Ureter (tissue), 1 donor: ENCODE data around the gene ATOX1. TPM values are rescaled to one million over a fixed set of nuclear protein-coding genes. Genes with fewer than 3 reads are reported as not detected.
"Not testable (repeated sequence)": the region's sequence is repeated elsewhere in the genome, so short reads cannot be mapped to it uniquely, and the experiment has no call there.

Experiments used
- DNase-seq: peaks from one replicate; pipeline ENCODE4 v3.0.0-alpha.2; 2020; ENCODE audit warnings: low spot score
- total RNA-seq: library from RNA; stranded (reverse); gene quantifications from one replicate; pipeline ENCODE4 v1.2.4, GENCODE V29; 2023
- donor health status: DM: yes; HTN: yes; CAD: no.

ATOX1 gene
- total RNA-seq, 1 donor from 2014 or later, result 88.6 TPM

DNA sequence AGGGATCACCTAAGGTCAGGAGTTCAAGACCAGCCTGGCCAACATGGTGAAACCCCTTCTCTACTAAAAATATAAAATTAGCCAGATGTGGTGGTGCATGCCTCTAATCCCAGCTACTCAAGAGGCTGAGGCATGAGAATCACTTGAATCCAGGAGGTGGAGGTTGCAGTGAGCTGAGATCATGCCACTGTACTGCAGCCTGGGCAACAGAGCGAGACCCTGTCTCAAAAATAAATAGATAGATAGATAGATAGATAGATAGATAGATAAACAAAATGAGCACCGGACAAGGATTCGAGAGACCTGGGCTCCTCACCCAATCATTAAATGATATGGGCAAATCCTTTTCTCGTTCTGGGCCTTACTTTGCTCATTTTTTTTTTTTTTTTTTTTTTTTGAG, 60.4 kb downstream of the ATOX1 start:
- DNase-seq, result not testable (repeated sequence)

DNA sequence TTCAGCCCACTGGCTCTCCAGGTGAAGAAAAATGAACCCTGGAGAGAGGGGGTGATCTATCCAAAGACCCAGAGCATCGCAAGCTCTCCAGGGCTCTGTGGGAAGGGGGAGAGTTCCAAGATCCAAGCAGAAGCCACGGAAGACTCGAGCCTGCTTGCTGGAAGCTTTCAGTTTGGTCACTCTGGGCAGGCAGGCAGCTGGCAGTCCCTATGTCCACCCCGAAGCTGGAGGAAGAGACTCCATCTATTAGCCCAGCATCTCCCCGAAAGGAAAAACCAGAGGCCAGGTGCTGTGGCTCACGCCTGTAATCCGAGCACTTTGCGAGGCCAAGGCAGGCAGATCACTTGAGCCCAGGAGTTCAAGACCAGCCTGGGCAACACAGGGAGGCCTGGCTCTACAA, 61.0 kb downstream of the ATOX1 start:
- no peak for DNase-seq

DNA sequence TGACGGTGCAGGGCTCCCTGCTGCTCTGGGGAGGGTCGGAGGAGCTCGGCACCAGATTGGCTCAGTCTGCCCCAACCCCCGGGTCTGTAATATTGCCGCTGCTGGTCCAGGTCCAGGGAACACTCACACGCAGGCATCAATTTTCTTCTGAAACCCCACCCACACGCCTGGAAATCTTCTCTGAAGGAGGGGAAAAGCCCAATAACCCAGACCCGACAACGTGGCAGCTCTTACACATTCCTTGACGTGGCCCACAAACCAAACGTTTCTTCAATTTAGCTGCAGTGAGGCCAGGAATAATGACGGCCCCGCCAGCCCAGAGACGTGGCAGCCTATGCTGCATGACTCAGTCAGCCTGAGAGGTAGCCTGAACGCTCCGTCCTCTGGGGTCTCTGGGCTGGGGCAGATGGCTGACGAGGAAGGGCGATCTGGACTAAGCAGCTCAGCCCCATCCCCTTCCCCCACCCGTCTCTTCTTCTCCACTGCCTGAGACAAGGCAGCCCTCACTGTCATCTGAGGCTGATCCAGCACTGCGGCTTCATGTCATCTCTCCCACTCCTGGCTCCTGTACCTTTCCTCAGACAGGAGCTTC, 61.9 kb downstream of the ATOX1 start:
- DNase-seq, result peak; percentile 73

DNA sequence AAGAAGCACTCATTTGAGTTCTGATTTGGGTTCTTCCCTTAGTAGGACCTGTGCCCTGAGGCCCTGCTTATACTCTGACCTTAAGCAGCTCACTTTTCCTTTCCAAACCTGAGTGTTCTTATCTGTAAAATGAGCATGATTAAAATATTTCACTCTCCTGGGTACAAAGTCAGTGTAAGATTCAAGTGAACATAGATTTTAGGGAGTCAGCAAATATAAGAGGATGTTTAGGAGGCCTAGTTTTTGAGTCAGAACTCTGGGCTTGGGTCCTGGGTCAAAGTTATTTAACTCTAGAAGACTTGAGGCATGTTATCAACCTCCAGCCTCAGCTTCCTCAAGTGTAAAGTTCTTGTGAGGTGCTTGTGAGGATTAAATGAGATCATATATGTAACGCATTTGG, 63.0 kb downstream of the ATOX1 start:
- DNase-seq, result no peak

DNA sequence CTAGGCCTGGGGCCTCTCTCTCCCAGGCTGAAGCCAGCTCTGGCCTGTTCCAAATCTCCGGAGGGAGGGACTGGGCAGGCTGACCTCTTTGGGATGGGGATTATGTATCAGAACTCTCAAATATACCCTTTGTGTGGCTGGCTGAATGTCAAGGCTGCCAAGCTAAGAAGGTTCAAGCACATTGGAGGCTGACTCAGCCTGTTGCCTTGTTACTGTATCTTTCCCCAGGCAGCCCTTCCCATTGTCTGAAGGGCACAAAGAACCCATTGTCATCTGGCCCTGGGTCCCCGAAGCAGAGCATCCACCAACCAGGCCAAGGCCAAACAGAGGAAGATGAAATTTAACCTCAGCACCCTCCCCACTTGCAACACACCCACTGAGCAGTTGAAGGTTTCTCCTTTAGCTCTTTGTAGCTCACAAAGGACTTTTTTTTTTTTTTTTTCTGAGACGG, 64.4 kb downstream of the ATOX1 start:
- no peak for DNase-seq

Other genes with a start within 250 kb of the ATOX1 start
- 65.1 TPM for gene FAT2, start 167.3 kb downstream of the ATOX1 start, total RNA-seq
- 483 TPM for gene SPARC, start 71.7 kb downstream of the ATOX1 start, total RNA-seq
- gene G3BP1, start 13.3 kb upstream of the ATOX1 start, total RNA-seq, result 209 TPM
- not detected for gene GLRA1, start 166.2 kb upstream of the ATOX1 start, total RNA-seq